Occipital lobe (tissue), 2 donors: ENCODE data around the gene KCTD15. TPM values are rescaled to one million over a fixed set of nuclear protein-coding genes. Genes with fewer than 3 reads are reported as not detected.
"Not testable (repeated sequence)": the region's sequence is repeated elsewhere in the genome, so short reads cannot be mapped to it uniquely, and the experiment has no call there.

Experiments
- DNase-seq: peaks from one replicate; lab custom pipeline; 2025; lab: John Stamatoyannopoulos, UW
- total RNA-seq: library from RNA; depleted of rRNA; stranded (reverse); fragments of >200 nt; gene quantifications from one replicate; pipeline ENCODE4 v1.2.3, GENCODE V29; 2014

The KCTD15 gene
- total RNA-seq, 1 donor from 2014 or later, result 85.5 TPM

DNA sequence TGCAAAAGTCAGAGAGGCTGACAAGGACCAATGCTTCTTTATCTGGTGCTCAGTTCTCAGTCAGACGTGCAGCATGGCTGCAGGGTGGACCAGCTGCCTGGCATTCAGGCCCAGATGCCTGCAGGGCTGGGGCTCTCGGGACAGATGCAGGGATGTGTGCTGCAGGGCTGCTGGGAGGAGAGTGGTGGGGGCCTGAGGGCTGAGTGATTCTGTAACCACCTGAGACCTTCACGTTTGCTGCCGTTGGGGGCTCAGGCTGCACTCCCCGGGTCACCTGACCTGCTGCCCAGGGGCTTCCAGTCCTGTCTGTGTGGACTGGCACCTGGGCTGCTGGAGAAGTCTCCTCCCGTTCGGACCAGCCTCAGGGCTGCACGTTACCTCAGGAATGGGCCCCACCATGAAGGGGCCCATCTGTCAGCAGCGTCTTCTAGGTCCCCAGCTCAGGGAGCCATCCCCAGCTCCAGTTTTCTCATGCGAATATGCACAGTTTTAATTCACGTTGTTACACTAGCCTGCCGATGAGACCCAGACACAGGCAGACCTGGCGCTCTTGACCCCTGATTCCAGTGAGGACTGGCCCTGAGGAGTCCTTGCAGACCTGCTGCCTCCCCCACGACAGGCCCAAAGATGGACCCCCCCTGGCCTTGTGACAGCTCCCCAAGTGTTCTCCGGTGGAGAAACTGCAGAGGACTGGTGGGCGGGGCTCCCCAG is 16.9 kb downstream of the KCTD15 start:
- DNase-seq, result no peak

DNA sequence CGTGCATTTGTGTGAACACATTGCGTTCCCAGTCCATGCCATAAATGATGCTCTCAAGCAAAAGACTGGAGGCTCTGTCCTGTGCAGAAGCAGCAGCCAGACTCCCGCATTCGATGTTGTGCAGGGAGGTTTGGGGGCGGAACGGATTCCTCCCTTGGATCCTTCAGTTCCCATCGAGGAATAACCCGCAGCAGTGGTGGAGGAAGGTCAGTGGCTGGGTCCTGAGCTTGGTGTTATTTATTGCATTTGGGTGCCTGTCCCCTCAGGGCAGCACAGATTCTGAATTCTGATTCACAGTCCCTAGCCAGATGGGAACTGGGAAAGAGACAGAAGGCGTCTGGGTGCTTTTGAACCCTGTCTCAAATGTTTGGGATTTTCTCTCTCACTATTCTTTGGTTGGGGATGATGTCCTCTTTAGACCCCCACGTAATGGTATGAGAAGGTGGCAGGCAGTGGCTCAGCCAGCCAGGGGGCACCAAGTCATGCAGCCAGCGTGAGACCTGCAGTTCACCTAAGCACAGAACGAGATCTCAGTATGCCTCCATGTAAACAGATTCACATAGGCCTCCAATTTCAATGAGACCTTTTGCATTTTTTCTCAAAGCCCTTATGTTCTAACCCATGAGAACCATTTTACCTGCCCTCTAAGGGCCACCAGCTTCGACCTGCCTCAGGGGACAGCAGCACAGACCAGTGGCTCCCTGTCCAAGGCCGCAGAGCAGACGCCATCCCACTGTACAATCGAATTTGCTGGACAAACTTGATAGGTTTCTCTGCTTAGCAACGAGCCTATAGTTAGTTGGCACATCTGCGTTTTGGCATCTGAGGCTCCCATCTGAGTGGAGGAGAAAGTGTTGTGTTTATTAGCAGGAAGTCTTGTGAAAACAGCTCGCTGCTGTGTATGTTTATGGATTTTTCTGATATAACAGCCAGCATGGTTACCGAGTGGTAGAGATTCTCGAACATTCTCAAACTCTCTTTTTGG is 17.8 kb downstream of the KCTD15 start:
- no peak for DNase-seq

GRCh38 chr19:33815380-33816340 is 19.0 kb downstream of the KCTD15 start:
- no peak for DNase-seq

GRCh38 chr19:33818411-33818810 is 21.7 kb downstream of the KCTD15 start:
- no peak for DNase-seq

DNA sequence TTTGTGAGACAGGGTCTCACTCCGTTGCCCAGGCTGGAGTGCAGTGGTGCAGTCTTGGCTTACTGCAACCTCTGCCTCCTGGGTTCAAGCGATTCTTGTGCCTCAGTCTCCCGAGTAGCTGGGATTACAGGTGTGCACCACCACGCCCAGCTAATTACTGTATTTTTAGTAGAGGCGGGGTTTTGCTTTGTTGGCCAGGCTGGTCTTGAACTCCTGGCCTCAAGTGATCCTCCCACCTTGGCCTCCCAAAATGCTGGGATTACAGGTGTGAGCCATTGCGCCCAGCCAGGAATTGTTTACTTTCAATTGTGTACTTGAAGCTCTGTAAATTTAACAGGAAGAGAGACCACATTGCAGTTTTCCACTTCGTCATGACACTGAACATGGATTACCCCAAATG is 22.4 kb downstream of the KCTD15 start:
- DNase-seq, result not testable (repeated sequence)

DNA sequence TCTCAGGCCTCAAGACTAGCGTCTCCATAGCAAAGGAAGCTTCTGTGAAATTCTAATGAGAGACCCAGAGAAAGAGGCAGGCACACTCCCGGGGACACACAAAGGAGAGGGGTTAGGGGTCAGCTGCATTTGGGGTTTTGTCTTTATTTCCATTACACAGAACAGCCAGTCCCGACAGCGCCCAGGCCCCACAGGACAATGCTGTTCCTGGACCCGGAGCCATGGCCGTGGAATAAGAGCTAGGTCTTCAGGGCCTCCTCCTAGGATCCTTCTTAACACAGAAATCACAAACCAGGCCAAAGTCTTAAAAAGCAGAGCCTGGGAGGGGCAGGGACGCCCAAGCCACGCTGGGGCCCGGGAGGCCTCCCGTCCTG is 22.8 kb downstream of the KCTD15 start:
- DNase-seq, result no peak

GRCh38 chr19:33819880-33820781 is 23.5 kb downstream of the KCTD15 start:
- DNase-seq, result no peak

DNA sequence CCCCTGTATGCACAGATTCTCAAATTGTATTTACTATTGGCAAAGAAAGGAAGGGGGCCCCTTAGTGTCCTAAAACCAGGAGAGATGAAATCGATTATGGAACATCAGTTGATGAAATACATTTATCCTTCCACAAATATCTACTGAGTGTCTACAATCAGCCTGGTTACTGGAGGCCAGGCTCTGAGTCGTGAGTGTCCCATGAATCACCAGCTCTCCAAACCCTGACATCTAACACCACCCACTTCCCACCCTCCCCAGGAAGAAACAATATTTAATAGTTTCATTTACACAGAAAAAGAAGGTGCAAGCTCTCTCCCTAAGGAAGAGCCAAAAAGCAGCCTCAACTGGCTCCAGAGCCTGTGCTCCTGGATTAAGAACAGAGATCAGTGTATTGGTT is 25.2 kb downstream of the KCTD15 start:
- no peak for DNase-seq

DNA sequence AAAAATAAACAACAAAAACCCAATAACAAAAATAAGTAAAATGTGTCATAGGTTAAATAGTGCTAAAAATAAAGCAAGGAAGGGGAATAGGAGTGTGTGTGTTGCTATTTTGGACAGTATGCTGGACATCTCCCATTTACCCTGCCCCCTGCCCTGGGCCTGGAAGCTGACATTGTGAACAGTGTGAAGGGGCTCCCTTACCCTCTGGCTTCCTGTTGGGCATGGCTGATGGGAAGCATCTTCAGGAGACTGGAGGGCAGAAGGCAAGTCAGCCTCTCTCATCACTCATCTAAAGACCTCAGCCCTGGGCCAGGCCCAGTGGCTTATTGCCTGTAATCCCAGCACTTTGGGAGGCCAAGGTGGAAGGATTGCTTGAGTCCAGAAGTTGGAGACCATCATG is 26.7 kb downstream of the KCTD15 start:
- no peak for DNase-seq

DNA sequence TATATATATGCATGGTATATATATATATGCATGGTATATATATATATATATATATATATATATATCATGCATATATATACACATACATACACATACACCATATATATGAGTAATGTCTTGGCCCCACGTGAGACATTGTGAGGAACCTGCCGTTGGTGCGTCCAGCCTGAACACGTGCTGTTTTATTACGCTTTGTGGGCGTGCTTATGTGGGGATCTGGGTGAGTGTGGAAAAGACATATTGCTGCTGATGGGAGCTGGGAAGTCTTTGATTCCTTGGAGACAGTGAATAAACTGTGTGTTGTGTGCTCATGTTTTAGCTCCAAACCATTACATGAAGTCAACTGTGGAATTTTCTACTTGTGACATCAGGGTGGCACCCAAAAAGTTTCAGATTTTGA is 28.9 kb downstream of the KCTD15 start:
- DNase-seq, result no peak

DNA sequence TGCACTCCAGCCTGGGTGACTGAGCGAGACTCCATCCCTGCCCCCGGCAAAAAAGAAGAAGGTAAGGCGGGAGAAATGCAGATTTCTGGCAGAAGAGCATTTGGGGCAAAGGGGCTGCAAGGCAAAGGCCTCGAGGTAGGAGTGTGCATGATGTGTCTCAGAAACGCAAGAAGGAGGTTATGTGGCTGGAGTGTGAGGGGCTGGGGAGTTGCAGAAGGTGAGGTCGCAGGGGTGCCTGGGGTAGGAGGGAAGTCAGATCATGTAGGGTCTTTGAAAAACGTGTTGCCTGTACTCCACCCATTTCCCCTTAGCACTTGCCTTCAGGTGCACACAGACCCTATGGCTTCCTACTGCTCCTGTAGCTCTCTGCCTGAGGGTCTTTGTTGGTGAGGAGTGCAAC is 29.9 kb downstream of the KCTD15 start:
- DNase-seq, result no peak

- DNase-seq, result no peak
These were observed 31.8 kb downstream of the KCTD15 start for GRCh38 chr19:33828266-33829075.

- no peak for DNase-seq
These were observed 33.6 kb downstream of the KCTD15 start for GRCh38 chr19:33830264-33830663.

- no peak for DNase-seq
These were observed 35.2 kb downstream of the KCTD15 start for GRCh38 chr19:33831825-33832224.

GRCh38 chr19:33832633-33833032 is 36.0 kb downstream of the KCTD15 start:
- no peak for DNase-seq

- DNase-seq, result no peak
These were observed 43.7 kb downstream of the KCTD15 start for GRCh38 chr19:33840382-33840781.

DNA sequence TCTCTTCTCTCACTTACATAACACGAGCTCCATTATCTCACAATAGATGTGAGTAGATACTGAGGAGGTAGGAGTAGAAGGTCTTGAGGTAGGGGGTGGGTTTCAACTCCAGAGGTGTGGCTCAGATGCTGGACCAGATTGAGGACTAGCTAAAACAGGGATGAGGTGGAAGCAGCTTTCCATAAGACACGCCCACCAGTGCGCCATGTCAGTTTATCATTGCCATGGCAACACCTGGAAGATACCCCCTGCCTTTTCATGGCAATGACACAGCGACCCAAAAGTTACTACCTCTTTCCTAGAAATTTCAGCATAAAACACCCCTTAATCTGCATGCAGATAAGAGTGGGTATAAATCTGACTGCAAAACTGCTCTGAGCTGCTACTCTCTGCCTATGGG is 44.1 kb downstream of the KCTD15 start:
- DNase-seq, result no peak

- no peak for DNase-seq
These were observed 45.0 kb downstream of the KCTD15 start for GRCh38 chr19:33841685-33842084.

DNA sequence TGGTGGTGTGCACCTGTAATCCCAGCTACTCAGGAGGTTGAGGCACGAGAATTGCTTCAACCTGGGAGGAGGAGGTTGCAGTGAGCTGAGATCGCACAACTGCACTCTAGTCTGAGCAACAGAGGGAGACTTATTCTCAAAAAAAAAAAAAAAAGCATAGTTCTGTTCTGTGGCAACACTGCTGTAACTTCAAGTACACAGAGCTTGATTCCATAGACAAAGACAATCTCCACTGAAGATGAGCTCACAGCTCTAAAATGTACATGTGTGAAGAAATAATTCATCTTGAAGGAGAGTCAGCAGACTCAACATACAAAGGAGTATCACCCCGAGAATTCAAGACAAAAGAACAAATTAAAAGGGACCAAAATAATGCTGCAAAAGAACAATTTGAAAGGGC is 47.8 kb downstream of the KCTD15 start:
- DNase-seq, result no peak

- no peak for DNase-seq
These were observed 48.8 kb downstream of the KCTD15 start for GRCh38 chr19:33845498-33845897.
